ENCODE measurements around the gene IL36B.

DNA sequence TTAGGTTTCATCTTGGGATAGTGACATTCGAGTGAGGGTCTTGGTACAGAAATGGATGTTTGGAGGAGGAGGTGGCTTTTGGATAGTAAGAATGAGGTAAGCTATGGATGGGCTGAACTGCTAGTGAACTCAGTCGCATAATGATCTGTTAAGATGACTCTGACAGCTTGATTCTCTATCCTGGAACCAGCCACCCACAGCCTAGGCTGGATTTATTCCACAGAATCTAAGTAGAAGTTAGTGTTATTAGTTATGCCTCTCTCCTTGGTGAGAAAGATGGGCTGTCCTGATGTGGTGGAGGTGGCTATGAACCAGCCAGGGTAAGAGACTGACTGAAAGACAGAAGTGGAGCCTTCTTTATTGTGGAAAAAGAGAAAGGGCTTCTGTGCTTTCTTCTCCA lies 25.0 kb downstream of the IL36B start:
- TF ChIP-seq GATA2 (IDR thresholded peaks at IDR 0.05; ENCODE audit: low read depth, low read length) (no peak), GATA3 (IDR thresholded peaks at IDR 0.05; ENCODE audit: low read depth, low read length) (no peak)
